ENCODE data around the gene KIF5C. TPM values are rescaled to one million over a fixed set of nuclear protein-coding genes. Genes with fewer than 3 reads are reported as not detected.

The KIF5C gene
- total and polyA plus RNA-seq, 2 experiments from 2014 or later: 45.0 to 49.1 TPM

GRCh38 chr2:149075853-149076252, 200.8 kb downstream of the KIF5C start:
- peaks cover 34% of the 10 kb centered on the region for H3K4me1 ChIP-seq (ENCODE audit: insufficient read depth)
- H2AFZ ChIP-seq: no peak overlapping the region
- no peak overlapping the region; the same call in 1 of the 2 replicates for H3K4me2 ChIP-seq

More at GRCh38 chr2:149075853-149076252, 200.8 kb downstream of the KIF5C start:
- no peaks in the 10 kb centered on the region for H3K36me3 Mint-ChIP-seq (ENCODE audit: low read depth)
- H3K27ac Mint-ChIP-seq: no peak overlapping the region
- no peak overlapping the region; the same call in 2 of the 3 replicates for H3K4me3 Mint-ChIP-seq
- H3F3A ChIP-seq (replicated peaks; ENCODE audit: low read depth): no peaks in the 10 kb centered on the region
- H3K4me3 ChIP-seq: no peak overlapping the region
- no peaks in the 10 kb centered on the region for H3K9me3 Mint-ChIP-seq
- H3K36me3 ChIP-seq (ENCODE audit: insufficient read depth): no peaks in the 10 kb centered on the region
- no peaks in the 10 kb centered on the region for H3K9me2 ChIP-seq (ENCODE audit: insufficient read depth)
- H4K20me1 ChIP-seq (replicated peaks; ENCODE audit: insufficient read depth): no peaks in the 10 kb centered on the region
- ATAC-seq (peak; percentile 22), DNase-seq (ENCODE audit: low spot score) (no peak)
- H3K27me3 ChIP-seq (ENCODE audit: insufficient read depth): no peaks in the 10 kb centered on the region
- H3K4me1 Mint-ChIP-seq: peaks cover 52% of the 10 kb centered on the region
- TF ChIP-seq REST (IDR thresholded peaks at IDR 0.05; ENCODE audit: unreplicated experiment) (no peak), EZH2 (IDR thresholded peaks at IDR 0.05; ENCODE audit: low read depth, unreplicated experiment) (no peak), STAT1 (IDR thresholded peaks at IDR 0.05; ENCODE audit: unreplicated experiment) (no peak)
- no peak overlapping the region for H3K27ac ChIP-seq (ENCODE audit: low read depth)
- peaks cover 9% of the 10 kb centered on the region for H3K27me3 Mint-ChIP-seq (ENCODE audit: insufficient read depth, low read depth, poor library complexity)
- H3K79me2 ChIP-seq (replicated peaks; ENCODE audit: insufficient read depth): no peaks in the 10 kb centered on the region

Small RNAs within 50 kb of the gene (small RNA-seq; reads per million reads assigned to genes)
- gene RNU2-9P (ENCODE audit: low replicate concordance): 20.8 reads per million, percentile 98 among the genes with 10 or more reads in this experiment
- not detected for gene UBBP3 (ENCODE audit: low replicate concordance)

Other genes with a start within 250 kb of the KIF5C start
- gene EPC2, start 230.5 kb upstream of the KIF5C start, total RNA-seq (2014; rRNA removed; shearing (Covaris generic)): 27.0 and 28.2 TPM in 2 replicates
- gene EPC2, start 230.5 kb upstream of the KIF5C start, polyA plus RNA-seq (2016; fragmentation: Nextera tagmentation; extraction: Ambion mirVana): 6.3 TPM in 2 replicates
- 1.7 and 3.1 TPM in 2 replicates for gene LYPD6B, start 163.5 kb downstream of the KIF5C start, total RNA-seq (2014; rRNA removed; shearing (Covaris generic))
- 3.4 and 3.6 TPM in 2 replicates for gene LYPD6B, start 163.5 kb downstream of the KIF5C start, polyA plus RNA-seq (2016; fragmentation: Nextera tagmentation; extraction: Ambion mirVana)

Data from GM23338 (cell line).